Endothelial cell of umbilical vein (primary cell): ENCODE results near the gene C12orf76. TPM values are rescaled to one million over a fixed set of nuclear protein-coding genes. Genes with fewer than 3 reads are reported as not detected.

ENCODE experiments used
- BruUV-seq: library from RNA; stranded (reverse); fragments of 400-500 nt; replicated peaks from 2 replicates; lab custom pipeline; 2021; lab: Mats Ljungman, UMichigan
- CTCF ChIA-PET: fragments of 300-600, 350-600 bp; sonication (Branson Sonifier 250); formaldehyde crosslinking; loops from one replicate; lab custom pipeline; 2021; ENCODE audit warnings: antibody characterized with exemption, inconsistent platforms; lab: Charles Lee
- POLR2A ChIA-PET: fragments of 300-600, 350-600 bp; sonication (Branson Sonifier 250); formaldehyde crosslinking; loops from one replicate; lab custom pipeline; 2021; ENCODE audit warnings: antibody characterized with exemption, inconsistent platforms; lab: Charles Lee
- DNase-seq: peaks from one replicate; pipeline ENCODE4 v3.0.0-alpha.2; 2011; ENCODE audit warnings: low read depth, low spot score
- FAIRE-seq: peaks from 2 replicates; lab custom pipeline; 2011; peaks lifted over from hg19 to GRCh38; lab: Jason Lieb, UNC
- H2AFZ ChIP-seq: 2 replicates; pipeline ENCODE4 v1.6.0; 2012; ENCODE audit warnings: low read depth, low read length, control low read depth, inconsistent platforms
- H3K27ac ChIP-seq: 2 replicates; pipeline ENCODE4 v1.5.1; 2011; ENCODE audit warnings: low read depth, mild to moderate bottlenecking, control low read depth, low read length, moderate library complexity; ENCODE audit not compliant: insufficient read depth
- H3K27me3 ChIP-seq, 2 experiments: 2 replicates each; pipeline versions ENCODE4 v1.6.0 to v1.6.1; 2011; ENCODE audit warnings: low read length in 2 of 2, mixed read lengths in 1 of 2; ENCODE audit not compliant: control insufficient read depth in 2 of 2, insufficient read depth in 2 of 2
- H3K36me3 ChIP-seq, 2 experiments: 2 replicates in 1 of 2; 3 replicates in 1 of 2; pipeline ENCODE4 v1.5.1; 2011; ENCODE audit warnings: low read length in 2 of 2, mild to moderate bottlenecking in 1 of 2, moderate library complexity in 1 of 2; ENCODE audit not compliant: control insufficient read depth in 2 of 2, insufficient read depth in 2 of 2; ENCODE audit errors: extremely low read depth in 1 of 2
- H3K4me1 ChIP-seq: 3 replicates; pipeline ENCODE4 v1.5.1; 2011; ENCODE audit warnings: mild to moderate bottlenecking, low read length; ENCODE audit not compliant: control insufficient read depth, insufficient read depth; ENCODE audit errors: extremely low read depth
- H3K4me2 ChIP-seq: 2 replicates; pipeline ENCODE4 v1.6.1; 2011; ENCODE audit warnings: low read length, control low read depth, mixed read lengths; ENCODE audit not compliant: insufficient read depth
- H3K4me3 ChIP-seq, 3 experiments: fragments of 200-600 bp in 1 of 3; sonication (generic), shearing (Covaris generic) in 1 of 3; replicated peaks in 1 of 3; 2 replicates each; pipeline ENCODE4 v1.5.1; 2011 to 2016; ENCODE audit warnings: control low read depth in 3 of 3, low read length in 3 of 3, mild to moderate bottlenecking in 2 of 3, inconsistent platforms in 1 of 3, low read depth in 1 of 3, moderate library complexity in 1 of 3; ENCODE audit not compliant: insufficient read depth in 1 of 3
- H3K79me2 ChIP-seq: 2 replicates; pipeline ENCODE4 v1.6.0; 2012; ENCODE audit warnings: low read length, inconsistent platforms; ENCODE audit not compliant: control insufficient read depth, insufficient read depth
- H3K9ac ChIP-seq: replicated peaks from 2 replicates; pipeline ENCODE3; 2011; ENCODE audit warnings: low read length, control low read depth; ENCODE audit not compliant: insufficient read depth; ENCODE audit errors: extremely low read depth
- H3K9me1 ChIP-seq: replicated peaks from 3 replicates; pipeline ENCODE4 v1.6.0; 2011; ENCODE audit warnings: mild to moderate bottlenecking, low read length; ENCODE audit not compliant: control insufficient read depth, insufficient read depth; ENCODE audit errors: extremely low read depth
- H3K9me3 ChIP-seq: replicated peaks from 2 replicates; pipeline ENCODE4 v1.5.1; 2012; ENCODE audit warnings: low read length, inconsistent platforms; ENCODE audit not compliant: control insufficient read depth, insufficient read depth
- H4K20me1 ChIP-seq: replicated peaks from 2 replicates; pipeline ENCODE3; 2011; ENCODE audit warnings: mild to moderate bottlenecking, low read length; ENCODE audit not compliant: control insufficient read depth, insufficient read depth; ENCODE audit errors: extremely low read depth
- EZH2 ChIP-seq: IDR thresholded peaks from 2 replicates; pipeline ENCODE4 v1.6.1; 2012; ENCODE audit warnings: borderline replicate concordance, low read depth, mild to moderate bottlenecking, moderate library complexity, low read length, inconsistent platforms; ENCODE audit not compliant: severe bottlenecking
- FOS ChIP-seq: IDR thresholded peaks from 2 replicates; pipeline ENCODE4 v1.6.1; 2011; ENCODE audit warnings: mild to moderate bottlenecking, low read length, moderate library complexity, borderline replicate concordance; ENCODE audit not compliant: insufficient read depth
- GATA2 ChIP-seq: IDR thresholded peaks from 2 replicates; pipeline ENCODE4 v1.7.0; 2011; ENCODE audit warnings: low read depth, mild to moderate bottlenecking, moderate library complexity, mixed read lengths, low read length; ENCODE audit not compliant: insufficient read length, insufficient read depth
- JUN ChIP-seq: IDR thresholded peaks from 2 replicates; pipeline ENCODE4 v1.6.1; 2011; ENCODE audit warnings: borderline replicate concordance, low read depth; ENCODE audit not compliant: insufficient read length, insufficient read depth
- MYC ChIP-seq: IDR thresholded peaks from one replicate; pipeline ENCODE4 v1.6.1; 2011; ENCODE audit warnings: mild to moderate bottlenecking, low read depth, low read length
- POLR2A ChIP-seq: IDR thresholded peaks from 2 replicates; pipeline ENCODE4 v1.6.1; 2012; ENCODE audit warnings: low read depth, mild to moderate bottlenecking, control low read depth, low read length
- POLR2AphosphoS5 ChIP-seq: IDR thresholded peaks from 2 replicates; pipeline ENCODE4 v1.6.1; 2012; ENCODE audit warnings: low read depth, mild to moderate bottlenecking, control low read depth, low read length, moderate library complexity; ENCODE audit not compliant: insufficient read depth
- dilution Hi-C: fragments of 300-500 bp; cut with MboI; formaldehyde crosslinking; loops from one replicate; pipeline ENCODE4 v1.15.0; 2019; ENCODE audit warnings: low sequenced_read_pairs; ENCODE audit not compliant: extremely low pct_ligation_motif_present
- intact Hi-C: fragments of 100-400 bp; cut with micrococcal nuclease; formaldehyde crosslinking; loops from one replicate; pipeline ENCODE4 v1.10.0; 2022
- polyA plus RNA-seq, 4 experiments: library from polyadenylated mRNA; depleted of rRNA in 3 of 4; stranded (reverse) in 3 of 4; unstranded in 1 of 4; fragments of >200 nt; gene quantifications; 2 replicates each; pipeline versions ENCODE4 v1.2.1 to v1.2.3, GENCODE V29; 2011 to 2012; ENCODE audit warnings: missing spikeins in 1 of 4
- total RNA-seq: library from RNA; stranded (reverse); gene quantifications from 2 replicates; pipeline ENCODE4 v1.2.3, GENCODE V29; 2021
- TF ChIP-seq, protein P1 (sequence below), 2 donors: IDR thresholded peaks; 1 replicate in 1 of 2; 2 replicates in 1 of 2; pipeline ENCODE4 v1.5.1; 2011; ENCODE audit warnings: low read length in 2 of 2, mild to moderate bottlenecking in 2 of 2, moderate library complexity in 2 of 2, control low read depth in 1 of 2, inconsistent platforms in 1 of 2, low read depth in 1 of 2; ENCODE audit not compliant: insufficient read depth in 1 of 2; ENCODE audit errors: extremely low read depth in 1 of 2
- TF ChIP-seq, protein P2 (sequence below): IDR thresholded peaks from 2 replicates; pipeline ENCODE4 v1.6.1; 2011; ENCODE audit not compliant: insufficient read depth, insufficient read length

The C12orf76 gene
- total and polyA plus RNA-seq, 2 donors (not counting 3 experiments of a cell fraction or from before 2014, with no cell fraction given): 13.4 to 17.1 TPM

DNA sequence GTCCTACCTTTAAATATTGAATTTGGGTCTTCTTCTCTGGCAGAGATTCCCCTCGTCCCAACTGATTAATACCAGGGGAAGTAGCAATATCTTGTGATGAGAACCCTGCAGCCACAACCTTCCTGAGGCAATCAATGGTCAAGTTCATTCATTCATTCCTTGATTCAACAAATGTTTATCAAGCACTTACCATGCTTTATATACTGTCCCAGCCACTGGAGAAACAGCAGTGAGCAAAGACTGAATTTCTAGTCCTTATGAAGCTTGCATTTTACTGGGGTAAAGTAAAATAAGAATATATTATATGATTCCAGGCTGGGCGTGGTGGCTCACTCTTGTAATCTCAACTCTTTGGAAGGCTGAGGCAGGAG lies 51.9 kb downstream of the C12orf76 start:
- H3K36me3 ChIP-seq: no peaks in the 10 kb centered on the region
- no peaks in the 10 kb centered on the region for H3K9me3 ChIP-seq
- intact Hi-C loops (loop anchor here (1.0 to 5.0 kb wide), 2 partner anchors 49 to 52 kb away; partner anchors contain the start of gene C12orf76), dilution Hi-C loops (no loop called here)
- peak overlapping the region; percentile 88 to 100 (median 89) for H3K4me3 ChIP-seq
- peaks cover 43% of the 10 kb centered on the region for H3K79me2 ChIP-seq
- ChIA-PET CTCF (no interaction called here), POLR2A (no interaction called here)
- H3K27me3 ChIP-seq: no peaks in the 10 kb centered on the region
- H2AFZ ChIP-seq: peak overlapping the region; percentile 82
- H4K20me1 ChIP-seq: no peaks in the 10 kb centered on the region
- H3K27ac ChIP-seq: peak overlapping the region; percentile 42
- no peak for DNase-seq
- TF ChIP-seq EZH2: no peak
- TF ChIP-seq, protein P1, sequence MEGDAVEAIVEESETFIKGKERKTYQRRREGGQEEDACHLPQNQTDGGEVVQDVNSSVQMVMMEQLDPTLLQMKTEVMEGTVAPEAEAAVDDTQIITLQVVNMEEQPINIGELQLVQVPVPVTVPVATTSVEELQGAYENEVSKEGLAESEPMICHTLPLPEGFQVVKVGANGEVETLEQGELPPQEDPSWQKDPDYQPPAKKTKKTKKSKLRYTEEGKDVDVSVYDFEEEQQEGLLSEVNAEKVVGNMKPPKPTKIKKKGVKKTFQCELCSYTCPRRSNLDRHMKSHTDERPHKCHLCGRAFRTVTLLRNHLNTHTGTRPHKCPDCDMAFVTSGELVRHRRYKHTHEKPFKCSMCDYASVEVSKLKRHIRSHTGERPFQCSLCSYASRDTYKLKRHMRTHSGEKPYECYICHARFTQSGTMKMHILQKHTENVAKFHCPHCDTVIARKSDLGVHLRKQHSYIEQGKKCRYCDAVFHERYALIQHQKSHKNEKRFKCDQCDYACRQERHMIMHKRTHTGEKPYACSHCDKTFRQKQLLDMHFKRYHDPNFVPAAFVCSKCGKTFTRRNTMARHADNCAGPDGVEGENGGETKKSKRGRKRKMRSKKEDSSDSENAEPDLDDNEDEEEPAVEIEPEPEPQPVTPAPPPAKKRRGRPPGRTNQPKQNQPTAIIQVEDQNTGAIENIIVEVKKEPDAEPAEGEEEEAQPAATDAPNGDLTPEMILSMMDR (IDR thresholded peaks at IDR 0.05; ENCODE audit: extremely low read depth in 1 of 2, insufficient read depth in 1 of 2, low read depth in 1 of 2, low read length in 2 of 2): no peak
- TF ChIP-seq POLR2AphosphoS5: no peak
- TF ChIP-seq MYC: no peak
- TF ChIP-seq JUN: no peak
- no peak for TF ChIP-seq FOS
- no peak for TF ChIP-seq GATA2
- TF ChIP-seq, protein P2, sequence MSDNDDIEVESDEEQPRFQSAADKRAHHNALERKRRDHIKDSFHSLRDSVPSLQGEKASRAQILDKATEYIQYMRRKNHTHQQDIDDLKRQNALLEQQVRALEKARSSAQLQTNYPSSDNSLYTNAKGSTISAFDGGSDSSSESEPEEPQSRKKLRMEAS: no peak
- no peak for TF ChIP-seq POLR2A
- H3K4me2 ChIP-seq: peak overlapping the region; percentile 96
- no peaks in the 10 kb centered on the region for H3K9me1 ChIP-seq
- H3K4me1 ChIP-seq: peaks cover 37% of the 10 kb centered on the region
- no peak overlapping the region for H3K9ac ChIP-seq
- no TSS peak for BruUV-seq
- FAIRE-seq: no peak
